Kidney epithelial cell (primary cell): ENCODE data around the gene TELO2. TPM values are rescaled to one million over a fixed set of nuclear protein-coding genes. Genes with fewer than 3 reads are reported as not detected.

ENCODE experiments used
- DNase-seq: peaks from one replicate; pipeline ENCODE4 v3.0.0-alpha.2; 2010; ENCODE audit warnings: low read depth
- H3K27me3 ChIP-seq: 2 replicates; pipeline ENCODE4 v1.6.0; 2011; ENCODE audit warnings: low read length; ENCODE audit not compliant: control insufficient read depth, insufficient read depth
- H3K36me3 ChIP-seq: 2 replicates; pipeline ENCODE4 v1.5.1; 2011; ENCODE audit warnings: low read length; ENCODE audit not compliant: control insufficient read depth, insufficient read depth
- H3K4me3 ChIP-seq: 2 replicates; pipeline ENCODE4 v1.5.1; 2011; ENCODE audit warnings: low read depth, mild to moderate bottlenecking, control low read depth, low read length
- total RNA-seq: library from RNA; depleted of rRNA; stranded (reverse); fragments of >200 nt; gene quantifications from 2 replicates; pipeline ENCODE4 v1.2.3, GENCODE V29; 2015
- TF ChIP-seq, protein P1 (sequence below): IDR thresholded peaks from 2 replicates; pipeline ENCODE4 v1.5.1; 2011; ENCODE audit warnings: mild to moderate bottlenecking, moderate library complexity, low read length, control low read depth, inconsistent platforms; ENCODE audit not compliant: insufficient read depth, poor library complexity, severe bottlenecking

Gene TELO2
- total RNA-seq, 1 donor from 2014 or later: 23.1 TPM

DNA sequence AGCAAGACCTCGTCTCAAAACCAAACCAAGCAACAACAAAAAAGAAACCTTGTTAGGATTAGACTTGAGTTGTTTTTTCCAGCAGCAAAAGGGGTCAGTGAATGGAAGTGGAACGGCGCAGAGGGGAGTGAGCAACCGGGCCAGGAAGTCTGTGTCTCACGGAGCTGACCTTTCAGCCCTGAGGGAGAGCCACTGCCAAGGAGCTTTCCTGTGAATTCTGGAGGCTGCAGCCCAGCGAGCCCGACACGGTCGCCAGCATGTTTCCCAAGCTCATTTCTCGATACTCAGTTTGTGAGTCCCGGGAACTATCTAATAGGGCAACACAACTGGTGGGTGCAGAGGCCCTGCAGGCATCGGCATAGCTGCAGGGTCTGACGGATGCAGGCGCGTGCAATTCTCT is 19.6 kb downstream of the TELO2 start:
- no peak for DNase-seq
- TF ChIP-seq, protein P1, sequence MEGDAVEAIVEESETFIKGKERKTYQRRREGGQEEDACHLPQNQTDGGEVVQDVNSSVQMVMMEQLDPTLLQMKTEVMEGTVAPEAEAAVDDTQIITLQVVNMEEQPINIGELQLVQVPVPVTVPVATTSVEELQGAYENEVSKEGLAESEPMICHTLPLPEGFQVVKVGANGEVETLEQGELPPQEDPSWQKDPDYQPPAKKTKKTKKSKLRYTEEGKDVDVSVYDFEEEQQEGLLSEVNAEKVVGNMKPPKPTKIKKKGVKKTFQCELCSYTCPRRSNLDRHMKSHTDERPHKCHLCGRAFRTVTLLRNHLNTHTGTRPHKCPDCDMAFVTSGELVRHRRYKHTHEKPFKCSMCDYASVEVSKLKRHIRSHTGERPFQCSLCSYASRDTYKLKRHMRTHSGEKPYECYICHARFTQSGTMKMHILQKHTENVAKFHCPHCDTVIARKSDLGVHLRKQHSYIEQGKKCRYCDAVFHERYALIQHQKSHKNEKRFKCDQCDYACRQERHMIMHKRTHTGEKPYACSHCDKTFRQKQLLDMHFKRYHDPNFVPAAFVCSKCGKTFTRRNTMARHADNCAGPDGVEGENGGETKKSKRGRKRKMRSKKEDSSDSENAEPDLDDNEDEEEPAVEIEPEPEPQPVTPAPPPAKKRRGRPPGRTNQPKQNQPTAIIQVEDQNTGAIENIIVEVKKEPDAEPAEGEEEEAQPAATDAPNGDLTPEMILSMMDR: no peak
- H3K4me3 ChIP-seq: no peak overlapping the region
- H3K36me3 ChIP-seq: no peaks in the 10 kb centered on the region
- no peaks in the 10 kb centered on the region for H3K27me3 ChIP-seq

DNA sequence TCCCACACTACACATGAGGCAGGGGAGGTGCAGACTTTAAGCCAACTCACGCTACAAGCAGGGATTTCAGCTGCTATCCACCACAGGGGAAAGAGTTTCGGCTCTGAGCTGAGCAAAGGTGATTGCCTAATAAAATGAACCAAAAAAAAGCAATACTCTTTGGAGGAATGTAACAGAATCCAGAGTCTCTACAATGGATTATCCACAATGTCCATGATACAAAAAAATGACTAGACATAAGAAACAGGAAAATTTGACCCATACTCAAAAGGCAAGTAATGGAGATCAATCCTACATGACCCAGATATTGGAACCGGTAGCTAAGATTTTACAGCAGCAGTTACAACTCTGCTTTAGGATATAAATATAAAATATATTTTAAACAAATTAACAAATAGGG is 21.3 kb downstream of the TELO2 start:
- TF ChIP-seq, protein P1: no peak

DNA sequence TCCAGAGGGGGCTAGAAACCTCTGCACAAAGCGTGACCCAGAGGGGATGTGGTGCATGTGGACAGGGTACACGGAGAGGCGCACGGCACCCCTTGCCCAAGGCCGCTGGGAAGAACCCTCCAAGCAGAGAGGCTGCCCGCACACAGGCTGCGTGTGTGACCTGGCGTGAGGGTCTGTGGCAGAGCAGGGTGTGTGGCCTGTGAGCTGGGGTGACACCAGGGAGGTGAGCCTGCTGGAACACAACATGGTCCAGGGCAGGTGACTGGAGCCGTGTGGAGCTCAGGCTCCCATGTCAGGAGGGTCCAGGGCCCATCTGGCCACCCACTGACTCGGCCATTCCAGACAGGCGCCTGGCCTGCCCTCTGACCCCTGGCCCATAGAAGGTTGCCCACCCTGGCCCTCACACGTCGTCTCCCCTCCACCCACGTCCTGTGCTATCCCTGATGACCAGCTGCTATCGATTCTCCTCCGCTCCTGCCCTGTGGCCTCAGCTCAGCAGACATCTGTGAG is 25.5 kb downstream of the TELO2 start:
- H3K36me3 ChIP-seq: no peaks in the 10 kb centered on the region
- no peak for DNase-seq
- TF ChIP-seq, protein P1: no peak
- H3K4me3 ChIP-seq: no peak overlapping the region
- H3K27me3 ChIP-seq: no peaks in the 10 kb centered on the region

More for the DNA sequence above, 21.3 kb downstream of the TELO2 start:
- Histone ChIP-seq H3K36me3 (no peaks in the 10 kb centered on the region), H3K27me3 (no peaks in the 10 kb centered on the region), H3K4me3 (no peak overlapping the region)
- no peak for DNase-seq

DNA sequence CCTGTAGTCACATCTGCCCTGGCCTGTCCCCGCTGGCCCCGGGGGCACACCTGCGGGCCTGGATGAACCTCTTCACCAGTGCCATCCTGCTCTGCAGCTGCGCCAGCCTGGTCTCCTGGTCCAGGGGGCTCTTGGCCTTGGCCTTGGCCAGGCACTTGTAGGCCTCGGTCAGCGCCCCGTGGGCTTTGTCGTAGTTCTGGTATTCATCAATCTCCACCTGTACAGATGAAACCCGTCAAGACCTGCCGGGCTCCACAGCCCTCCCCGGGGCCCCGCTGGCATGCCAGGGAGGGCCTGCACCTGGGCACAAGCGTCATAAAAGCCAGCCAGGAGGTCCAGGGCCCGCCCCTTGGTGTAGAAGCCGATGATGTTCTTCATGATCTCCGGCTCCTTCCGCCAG is 26.7 kb downstream of the TELO2 start:
- TF ChIP-seq, protein P1: no peak
- Histone ChIP-seq H3K4me3 (no peak overlapping the region), H3K36me3 (no peaks in the 10 kb centered on the region), H3K27me3 (no peaks in the 10 kb centered on the region)
- no peak for DNase-seq

DNA sequence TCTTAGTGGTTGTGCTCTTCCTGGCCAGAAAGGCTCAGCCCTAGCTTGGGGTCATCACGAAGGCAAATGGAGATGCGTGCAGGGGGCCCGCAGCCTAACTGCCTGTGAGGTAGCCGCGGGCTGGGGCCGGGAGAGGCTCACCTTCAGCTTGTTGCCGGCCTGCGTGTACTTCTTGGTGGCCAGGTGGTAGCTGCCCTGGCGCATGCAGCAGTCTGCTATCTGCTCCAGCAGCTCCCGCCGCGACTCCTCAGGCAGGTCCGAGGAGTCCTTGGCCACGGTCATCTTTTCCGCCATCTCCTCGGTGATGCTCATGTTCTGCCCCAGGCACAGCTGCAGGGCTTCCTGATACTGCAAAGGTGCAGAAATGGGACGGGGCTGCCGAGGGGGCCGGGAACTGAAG is 27.3 kb downstream of the TELO2 start:
- TF ChIP-seq, protein P1: no peak
- no peak overlapping the region for H3K4me3 ChIP-seq
- H3K27me3 ChIP-seq: no peaks in the 10 kb centered on the region
- H3K36me3 ChIP-seq: no peaks in the 10 kb centered on the region
- no peak for DNase-seq

DNA sequence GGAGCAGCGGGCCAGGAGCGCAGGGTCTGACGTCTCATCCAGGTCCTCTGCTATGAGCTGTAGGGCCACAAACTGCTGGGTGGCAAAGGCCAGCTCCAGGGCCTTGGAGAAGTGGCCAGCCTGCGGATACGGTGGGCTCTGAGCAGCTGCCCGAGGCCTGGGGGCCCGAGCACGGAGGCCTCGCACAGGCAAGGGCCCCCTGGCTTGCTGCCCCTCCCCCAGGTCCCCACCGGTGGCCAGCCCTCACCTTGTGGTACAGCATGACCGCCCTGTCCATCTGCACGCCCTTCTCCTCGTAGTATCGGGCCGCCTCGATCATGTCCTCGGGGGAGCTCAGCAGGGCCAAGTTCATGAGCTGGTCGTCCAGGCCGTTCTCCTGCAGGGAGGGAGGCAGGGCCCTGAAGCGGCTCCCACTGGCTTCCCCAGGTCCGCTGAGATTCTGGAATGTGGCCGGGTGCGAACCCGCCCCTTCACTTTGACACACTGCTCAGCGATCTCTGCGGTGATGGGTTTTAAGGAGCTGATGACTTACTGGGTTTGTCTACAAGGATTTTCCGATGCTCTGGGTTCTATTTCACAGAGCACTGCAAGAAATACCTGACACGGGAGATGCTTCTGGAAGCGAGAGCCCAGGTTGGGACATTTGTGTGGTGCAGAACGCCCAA is 30.6 kb downstream of the TELO2 start:
- no peak overlapping the region for H3K4me3 ChIP-seq
- no peaks in the 10 kb centered on the region for H3K27me3 ChIP-seq
- no peaks in the 10 kb centered on the region for H3K36me3 ChIP-seq
- TF ChIP-seq, protein P1: no peak
- DNase-seq: no peak
